Measurements from ENCODE around the gene RPL38.

The RPL38 gene

GRCh38 chr17:74223901-74224300 lies 20.4 kb downstream of the RPL38 start:
- in situ Hi-C loops (cut with MboI; ENCODE audit: low sequenced_read_pairs, unreplicated experiment), result no loop called here
- no peak for DNase-seq (ENCODE audit: low spot score)
- TF ChIP-seq CTCF (IDR thresholded peaks at IDR 0.05; ENCODE audit: borderline replicate concordance, control extremely low read depth, extremely low read depth, insufficient read depth, missing control alignments), result no peak

GRCh38 chr17:74224959-74225725 lies 21.7 kb downstream of the RPL38 start:
- in situ Hi-C loops (cut with MboI; ENCODE audit: low sequenced_read_pairs, unreplicated experiment), result no loop called here
- no peak for DNase-seq (ENCODE audit: low spot score)
- no peak for TF ChIP-seq CTCF (IDR thresholded peaks at IDR 0.05; ENCODE audit: borderline replicate concordance, control extremely low read depth, extremely low read depth, insufficient read depth, missing control alignments)

- in situ Hi-C loops (cut with MboI; ENCODE audit: low sequenced_read_pairs, unreplicated experiment), result no loop called here
- DNase-seq (ENCODE audit: low spot score), result no peak
- no peak for TF ChIP-seq CTCF (IDR thresholded peaks at IDR 0.05; ENCODE audit: borderline replicate concordance, control extremely low read depth, extremely low read depth, insufficient read depth, missing control alignments)
Observed at GRCh38 chr17:74226252-74226651, 22.8 kb downstream of the RPL38 start.

- DNase-seq (ENCODE audit: low spot score), result no peak
- in situ Hi-C loops (cut with MboI; ENCODE audit: low sequenced_read_pairs, unreplicated experiment), result no loop called here
- no peak for TF ChIP-seq CTCF (IDR thresholded peaks at IDR 0.05; ENCODE audit: borderline replicate concordance, control extremely low read depth, extremely low read depth, insufficient read depth, missing control alignments)
Observed at GRCh38 chr17:74227271-74228080, 24.0 kb downstream of the RPL38 start.

- no peak for TF ChIP-seq CTCF (IDR thresholded peaks at IDR 0.05; ENCODE audit: borderline replicate concordance, control extremely low read depth, extremely low read depth, insufficient read depth, missing control alignments)
- in situ Hi-C loops (cut with MboI; ENCODE audit: low sequenced_read_pairs, unreplicated experiment), result no loop called here
Observed at GRCh38 chr17:74228306-74228978, 25.0 kb downstream of the RPL38 start.

GRCh38 chr17:74230896-74231295 lies 27.4 kb downstream of the RPL38 start:
- TF ChIP-seq CTCF (IDR thresholded peaks at IDR 0.05; ENCODE audit: borderline replicate concordance, control extremely low read depth, extremely low read depth, insufficient read depth, missing control alignments), result no peak

More at GRCh38 chr17:74228306-74228978, 25.0 kb downstream of the RPL38 start:
- no peak for DNase-seq (ENCODE audit: low spot score)

More at GRCh38 chr17:74230896-74231295, 27.4 kb downstream of the RPL38 start:
- in situ Hi-C loops (cut with MboI; ENCODE audit: low sequenced_read_pairs, unreplicated experiment), result no loop called here
- no peak for DNase-seq (ENCODE audit: low spot score)

Measured in GM13976 (cell line).